Measurements from ENCODE around the gene ACSL5. TPM values are rescaled to one million over a fixed set of nuclear protein-coding genes. Genes with fewer than 3 reads are reported as not detected.
A peak's percentile ranks its signal among the peaks of the same experiment; 100 is the strongest.

Gene ACSL5
- total RNA-seq, 2 donors from 2014 or later = 208 to 218 TPM

GRCh38 chr10:112407696-112408095, 33.8 kb downstream of the ACSL5 start:
- H3K27me3 ChIP-seq = no peaks in the 10 kb centered on the region
- intact Hi-C loops (cut with DNase I) = no loop called here
- peaks cover 8% of the 10 kb centered on the region for H3K36me3 ChIP-seq
- H3K9me3 ChIP-seq = no peaks in the 10 kb centered on the region
- H3K4me3 ChIP-seq = no peak overlapping the region
- H3K27ac ChIP-seq = peak overlapping the region; percentile 46
- peak overlapping the region in 1 of 2 donors; percentile 44 for H3K9ac ChIP-seq (ENCODE audit: low read depth in 2 of 2, low read length in 2 of 2)
- DNase-seq = no peak
- H3K4me1 ChIP-seq = peaks cover 5% of the 10 kb centered on the region
- TF ChIP-seq CTCF (IDR thresholded peaks at IDR 0.05) = no peak

DNA sequence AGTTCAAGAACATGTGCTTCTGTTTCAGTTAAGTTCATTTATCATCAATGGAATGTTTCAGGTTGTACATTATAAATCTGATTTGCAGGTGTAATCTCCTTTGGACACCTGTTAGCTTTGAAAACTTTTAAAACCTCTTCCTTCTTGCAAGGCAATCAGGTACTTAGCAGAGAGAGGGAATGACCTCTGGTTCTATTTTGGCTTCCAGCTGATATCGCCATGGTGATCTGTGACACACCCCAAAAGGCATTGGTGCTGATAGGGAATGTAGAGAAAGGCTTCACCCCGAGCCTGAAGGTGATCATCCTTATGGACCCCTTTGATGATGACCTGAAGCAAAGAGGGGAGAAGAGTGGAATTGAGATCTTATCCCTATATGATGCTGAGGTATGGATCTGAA, 35.4 kb downstream of the ACSL5 start:
- DNase-seq = no peak
- no peaks in the 10 kb centered on the region for H3K9me3 ChIP-seq
- H3K27me3 ChIP-seq = no peaks in the 10 kb centered on the region
- intact Hi-C loops (cut with DNase I) = no loop called here
- H3K4me1 ChIP-seq = peaks cover 5% of the 10 kb centered on the region
- no peak for TF ChIP-seq CTCF (IDR thresholded peaks at IDR 0.05)
- H3K27ac ChIP-seq = no peak overlapping the region
- H3K9ac ChIP-seq (ENCODE audit: low read depth in 2 of 2, low read length in 2 of 2) = no peak overlapping the region
- no peak overlapping the region for H3K4me3 ChIP-seq
- peaks cover 8% of the 10 kb centered on the region for H3K36me3 ChIP-seq

DNA sequence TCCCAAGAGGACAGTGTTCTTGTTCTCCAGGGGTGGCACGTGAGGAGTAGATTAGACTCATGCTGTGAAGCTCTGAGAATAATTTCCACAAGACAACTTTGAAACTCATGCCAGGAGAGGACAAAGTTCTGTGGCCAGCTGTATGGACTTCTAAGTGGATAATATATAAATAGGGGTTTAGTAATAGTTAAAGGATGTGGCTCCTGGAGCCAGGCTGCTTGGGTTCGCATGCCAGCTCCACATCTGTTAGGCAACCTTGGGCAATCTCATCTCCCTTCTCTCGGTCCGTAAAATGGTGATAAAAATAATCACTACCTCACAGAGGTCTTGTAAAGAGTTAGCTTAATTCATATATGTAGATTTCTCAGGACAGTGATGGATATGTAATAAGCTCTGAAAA, 35.8 kb downstream of the ACSL5 start:
- H3K36me3 ChIP-seq = peaks cover 8% of the 10 kb centered on the region
- TF ChIP-seq CTCF (IDR thresholded peaks at IDR 0.05) = no peak

GRCh38 chr10:112412696-112413095, 38.8 kb downstream of the ACSL5 start:
- no peak overlapping the region for H3K4me3 ChIP-seq
- peaks cover 2% of the 10 kb centered on the region for H3K4me1 ChIP-seq
- intact Hi-C loops (cut with DNase I) = no loop called here
- no peak overlapping the region for H3K27ac ChIP-seq
- H3K36me3 ChIP-seq = peaks cover 14% of the 10 kb centered on the region
- no peaks in the 10 kb centered on the region for H3K9me3 ChIP-seq
- no peak overlapping the region for H3K9ac ChIP-seq (ENCODE audit: low read depth in 2 of 2, low read length in 2 of 2)
- H3K27me3 ChIP-seq = no peaks in the 10 kb centered on the region
- DNase-seq = no peak
- TF ChIP-seq CTCF (IDR thresholded peaks at IDR 0.05) = no peak

More for the DNA sequence above, 35.8 kb downstream of the ACSL5 start:
- Histone ChIP-seq H3K9me3 (no peaks in the 10 kb centered on the region), H3K9ac (ENCODE audit: low read depth in 2 of 2, low read length in 2 of 2) (no peak overlapping the region), H3K4me3 (no peak overlapping the region), H3K4me1 (peaks cover 5% of the 10 kb centered on the region), H3K27ac (no peak overlapping the region), H3K27me3 (no peaks in the 10 kb centered on the region)
- intact Hi-C loops (cut with DNase I) = no loop called here
- no peak for DNase-seq

GRCh38 chr10:112421731-112422130, 47.8 kb downstream of the ACSL5 start:
- peaks cover 19% of the 10 kb centered on the region for H3K36me3 ChIP-seq
- H3K4me1 ChIP-seq = no peaks in the 10 kb centered on the region
- H3K9me3 ChIP-seq = no peaks in the 10 kb centered on the region
- no peak overlapping the region for H3K4me3 ChIP-seq
- TF ChIP-seq CTCF (IDR thresholded peaks at IDR 0.05) = no peak
- no peak for DNase-seq
- no peak overlapping the region for H3K9ac ChIP-seq (ENCODE audit: low read depth in 2 of 2, low read length in 2 of 2)
- intact Hi-C loops (cut with DNase I) = no loop called here
- no peaks in the 10 kb centered on the region for H3K27me3 ChIP-seq
- H3K27ac ChIP-seq = no peak overlapping the region

- DNase-seq = no peak
- no peaks in the 10 kb centered on the region for H3K9me3 ChIP-seq
- intact Hi-C loops (cut with DNase I) = no loop called here
- no peak overlapping the region for H3K4me3 ChIP-seq
- TF ChIP-seq CTCF (IDR thresholded peaks at IDR 0.05) = no peak
- peaks cover 21% of the 10 kb centered on the region for H3K36me3 ChIP-seq
- no peak overlapping the region for H3K27ac ChIP-seq
- H3K4me1 ChIP-seq = no peaks in the 10 kb centered on the region
- H3K27me3 ChIP-seq = no peaks in the 10 kb centered on the region
- no peak overlapping the region for H3K9ac ChIP-seq (ENCODE audit: low read depth in 2 of 2, low read length in 2 of 2)
Observed at GRCh38 chr10:112424651-112425050, 50.7 kb downstream of the ACSL5 start.

Data from colonic mucosa (tissue), 4 donors.